ENCODE measurements around the gene GSX2.
"Not testable (repeated sequence)": the region's sequence is repeated elsewhere in the genome, so short reads cannot be mapped to it uniquely, and the experiment has no call there.

The GSX2 gene

DNA sequence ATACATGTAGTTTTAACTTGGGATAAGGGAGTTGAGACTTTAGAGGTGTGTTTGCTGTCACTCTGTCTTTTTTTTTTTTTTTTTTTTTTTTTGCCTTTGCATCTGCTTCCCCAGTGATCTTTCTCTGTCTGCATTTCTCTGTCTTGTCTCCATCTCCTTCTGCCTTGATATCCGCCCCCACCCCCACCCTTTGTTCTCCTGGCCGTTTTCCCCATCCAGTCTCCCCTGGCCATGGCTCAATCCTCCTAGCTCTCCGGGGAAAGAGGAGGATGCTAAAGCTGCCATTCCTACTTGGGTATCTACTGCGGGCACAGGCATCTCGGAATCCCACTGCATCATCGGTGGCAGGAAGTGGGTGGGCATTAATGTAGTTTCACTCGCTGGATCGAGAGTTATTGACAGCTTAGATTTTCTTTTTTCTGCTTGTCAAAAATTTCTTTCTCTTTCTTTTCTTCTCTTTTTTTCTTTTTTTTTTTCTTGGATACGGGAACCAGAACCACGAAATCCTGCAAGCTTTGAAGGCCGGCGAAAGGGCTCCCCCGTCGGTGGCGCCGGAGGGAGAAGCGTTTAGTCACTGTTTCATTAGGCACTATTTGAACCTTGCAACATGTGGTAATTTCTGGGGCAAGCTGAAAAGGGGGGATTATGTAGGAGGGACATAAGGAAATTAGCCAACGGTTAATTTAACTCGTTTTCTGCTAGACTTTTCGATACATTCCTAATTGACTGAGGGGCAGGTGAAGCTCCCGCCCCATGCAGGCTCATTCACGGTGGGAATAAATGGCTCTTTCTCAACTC lies 8.2 kb downstream of the GSX2 start:
- no peak for DNase-seq

DNA sequence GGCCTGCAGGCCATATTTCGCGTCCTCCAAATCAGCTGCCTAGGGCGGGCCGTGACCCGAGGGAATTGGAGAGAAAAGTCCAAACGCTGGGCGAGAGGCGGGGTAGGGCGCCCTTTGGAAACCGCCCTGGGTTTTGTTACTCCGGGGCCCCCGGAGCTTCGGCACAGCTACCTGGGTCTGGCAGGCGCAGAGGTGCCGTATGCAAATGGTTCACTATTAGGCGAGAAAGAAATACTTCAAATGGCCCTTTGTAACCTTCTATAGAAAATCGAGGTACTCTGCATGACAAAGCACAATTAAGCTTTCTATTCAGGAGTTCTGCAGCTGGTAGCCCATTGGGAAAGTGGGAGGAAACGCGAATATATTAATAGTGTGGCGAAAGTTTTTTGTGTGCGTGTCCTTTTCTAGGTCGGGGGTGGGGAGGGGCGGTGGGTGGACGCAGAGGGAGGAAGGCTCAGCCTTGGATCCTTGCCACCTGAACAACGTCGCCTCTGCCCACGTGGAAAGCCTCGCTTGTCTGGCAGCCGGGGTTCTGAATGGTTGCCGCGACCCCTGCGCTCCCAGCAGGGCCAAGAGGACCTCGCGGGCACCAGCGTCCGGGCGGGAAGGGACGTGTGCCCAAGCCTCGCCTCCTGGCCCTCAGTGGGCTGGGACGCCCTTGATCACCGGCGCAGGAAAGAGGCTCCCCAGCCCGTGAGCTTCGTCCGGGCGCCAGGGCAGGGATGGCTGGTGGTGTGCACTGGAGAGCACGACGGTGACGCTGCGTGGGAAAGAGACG lies 9.5 kb downstream of the GSX2 start:
- no peak for DNase-seq

- no peak for DNase-seq
Measured at GRCh38 chr4:54110019-54110416, 10.1 kb downstream of the GSX2 start.

DNA sequence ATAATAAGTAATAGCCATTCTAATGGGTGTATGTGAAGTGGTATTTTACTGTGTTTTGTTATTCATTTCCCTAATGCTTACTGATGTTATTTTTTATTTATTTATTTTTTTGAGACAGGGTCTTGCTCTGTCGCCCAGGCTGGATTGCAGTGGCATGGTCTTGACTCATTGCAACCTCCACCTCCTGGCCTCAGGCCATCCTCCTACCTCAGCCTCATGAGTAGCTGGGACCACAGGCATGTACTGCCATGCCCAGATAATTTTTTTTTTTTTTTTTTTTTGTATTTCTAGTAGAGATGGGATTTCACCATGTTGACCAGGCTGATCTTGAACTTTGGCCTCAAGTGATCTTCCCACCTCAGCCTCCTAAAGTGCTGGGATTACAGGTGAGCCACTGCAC lies 13.2 kb downstream of the GSX2 start:
- DNase-seq, result not testable (repeated sequence)

DNA sequence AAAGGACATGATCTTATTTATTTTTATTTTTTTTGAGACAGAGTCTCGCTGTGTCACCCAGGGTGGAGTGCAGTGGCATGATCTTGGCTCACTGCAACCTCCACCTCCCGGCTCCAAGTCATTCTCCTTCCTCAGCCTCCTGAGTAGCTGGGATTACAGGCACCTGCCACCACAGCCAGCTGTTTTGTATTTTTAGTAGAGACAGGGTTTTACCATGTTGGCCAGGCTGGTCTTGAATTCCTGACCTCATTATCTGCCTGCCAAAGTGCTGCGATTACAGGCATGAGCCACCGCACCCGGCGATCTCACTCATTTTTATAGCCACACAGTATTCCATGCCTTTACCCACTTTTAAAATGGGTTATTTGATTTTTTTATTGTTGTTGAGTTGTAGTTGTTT lies 16.3 kb downstream of the GSX2 start:
- not testable (repeated sequence) for DNase-seq

DNA sequence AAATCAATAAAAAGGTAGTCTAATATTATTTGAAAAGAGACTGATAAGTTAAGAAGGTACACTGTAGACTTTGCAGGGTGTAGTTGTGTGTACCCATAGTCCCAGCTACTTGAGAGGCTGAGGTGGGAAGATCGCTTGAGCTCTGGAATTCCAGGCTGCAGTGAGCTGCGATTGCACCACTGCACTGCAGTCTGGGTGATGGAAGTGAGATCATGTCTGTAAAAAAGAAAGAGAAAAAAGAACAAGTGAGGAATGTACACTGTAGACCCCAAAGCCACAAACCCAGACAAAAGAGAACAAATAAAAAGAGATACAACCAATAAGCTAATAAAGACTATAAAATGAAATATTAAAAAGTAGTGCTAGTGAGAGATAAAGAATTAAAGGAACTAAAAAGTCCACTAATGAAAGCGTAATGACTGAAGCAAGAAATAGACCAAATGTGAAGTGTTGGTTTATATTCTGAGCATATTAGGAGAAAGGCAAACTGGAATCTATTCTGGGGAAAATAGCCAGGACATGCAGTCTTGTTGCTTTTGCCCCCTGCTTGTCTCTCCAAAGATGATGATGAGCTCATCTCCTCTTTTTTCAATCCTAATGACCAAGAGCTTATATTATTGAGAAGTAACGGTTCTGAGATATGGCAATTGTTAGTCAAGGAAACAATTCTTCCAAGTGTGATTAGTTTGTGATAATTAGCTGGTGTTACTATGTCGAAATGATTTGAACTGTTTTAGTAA lies 19.1 kb downstream of the GSX2 start:
- DNase-seq, result no peak

DNA sequence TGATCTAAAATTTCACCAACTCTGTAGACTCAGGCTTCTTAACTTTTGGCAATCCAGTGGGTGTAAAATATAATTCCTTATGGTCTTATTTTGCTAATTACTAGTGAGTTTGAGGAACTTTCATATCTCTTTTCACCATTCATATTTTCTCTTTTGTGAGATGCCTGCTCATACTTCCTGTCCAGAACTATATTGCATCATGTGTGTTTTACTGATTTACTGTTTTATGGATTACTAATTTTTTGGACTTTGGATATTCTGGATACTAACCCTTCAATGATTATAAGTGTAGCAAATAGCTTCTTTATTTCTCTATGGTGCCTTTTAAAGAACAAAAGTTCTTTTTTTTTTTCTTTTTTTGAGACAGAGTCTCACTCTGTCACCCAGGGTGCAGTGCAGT lies 20.6 kb downstream of the GSX2 start:
- no peak for DNase-seq

- no peak for DNase-seq
Measured at GRCh38 chr4:54127660-54128059, 27.7 kb downstream of the GSX2 start.

GRCh38 chr4:54128694-54129093 lies 28.7 kb downstream of the GSX2 start:
- DNase-seq, result not testable (repeated sequence)

- no peak for DNase-seq
Measured at GRCh38 chr4:54139332-54139731, 39.4 kb downstream of the GSX2 start.

DNA sequence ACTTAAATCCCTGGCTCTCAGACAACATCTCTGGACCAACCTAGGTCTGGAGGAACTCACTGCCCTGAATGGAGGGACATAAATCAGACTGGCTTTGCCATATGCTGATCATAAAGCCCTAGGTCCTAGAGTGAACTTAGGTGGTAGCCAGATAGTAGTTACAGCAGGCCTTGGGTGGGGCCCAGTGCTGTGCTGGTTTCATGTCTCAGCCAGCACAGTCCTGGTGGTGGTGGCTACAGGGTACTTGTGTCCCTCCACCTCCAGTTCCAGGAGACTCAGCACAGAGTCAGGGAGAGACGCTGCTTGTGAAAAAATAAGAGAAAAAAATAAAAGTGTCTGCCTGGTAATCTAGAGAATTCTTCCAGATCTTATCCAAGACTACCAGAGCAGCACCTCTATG lies 40.3 kb downstream of the GSX2 start:
- DNase-seq, result no peak

DNA sequence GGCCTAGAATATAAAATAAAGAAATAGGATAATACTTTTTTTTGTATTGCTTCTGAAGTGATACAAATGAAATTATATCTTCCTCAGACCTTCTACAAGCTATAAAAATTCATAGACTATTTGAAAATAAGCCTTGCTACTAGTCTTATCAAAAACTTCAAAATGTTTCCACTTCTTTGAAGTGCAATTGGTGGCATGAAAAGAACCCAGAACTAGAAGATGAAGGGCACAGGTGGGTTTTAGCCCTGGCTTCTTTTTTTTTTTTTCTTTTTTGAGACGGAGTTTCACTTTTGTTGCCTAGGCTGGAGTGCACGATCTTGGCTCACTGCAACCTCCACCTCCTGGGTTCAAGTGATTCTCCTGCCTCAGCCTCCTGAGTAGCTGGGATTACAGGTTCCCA lies 44.2 kb downstream of the GSX2 start:
- no peak for DNase-seq

DNA sequence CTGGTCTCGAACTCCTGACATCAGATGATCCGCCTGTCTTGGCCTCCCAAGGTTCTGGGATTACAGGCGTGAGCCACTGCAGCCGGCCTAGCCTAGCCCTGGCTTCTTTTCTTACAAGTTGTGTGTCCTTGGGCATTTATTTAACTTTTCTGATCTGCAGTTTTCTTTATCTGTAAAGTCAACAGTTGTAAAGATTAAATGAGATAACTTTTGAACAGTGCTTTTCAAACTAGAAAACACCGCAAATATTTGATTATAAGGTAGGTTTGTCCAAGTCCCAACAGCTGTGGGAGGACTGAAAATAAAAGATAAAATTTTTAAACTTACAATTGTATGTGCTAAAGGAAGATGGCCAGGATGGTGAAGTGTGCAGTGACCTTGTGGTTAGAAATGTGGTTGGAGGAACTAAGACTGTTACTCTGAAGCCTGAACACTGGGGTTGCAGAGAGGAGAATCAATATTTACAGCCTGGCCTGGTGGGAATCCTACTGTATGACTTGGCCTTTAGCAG lies 44.8 kb downstream of the GSX2 start:
- DNase-seq, result no peak

GRCh38 chr4:54146139-54146538 lies 46.2 kb downstream of the GSX2 start:
- no peak for DNase-seq

DNA sequence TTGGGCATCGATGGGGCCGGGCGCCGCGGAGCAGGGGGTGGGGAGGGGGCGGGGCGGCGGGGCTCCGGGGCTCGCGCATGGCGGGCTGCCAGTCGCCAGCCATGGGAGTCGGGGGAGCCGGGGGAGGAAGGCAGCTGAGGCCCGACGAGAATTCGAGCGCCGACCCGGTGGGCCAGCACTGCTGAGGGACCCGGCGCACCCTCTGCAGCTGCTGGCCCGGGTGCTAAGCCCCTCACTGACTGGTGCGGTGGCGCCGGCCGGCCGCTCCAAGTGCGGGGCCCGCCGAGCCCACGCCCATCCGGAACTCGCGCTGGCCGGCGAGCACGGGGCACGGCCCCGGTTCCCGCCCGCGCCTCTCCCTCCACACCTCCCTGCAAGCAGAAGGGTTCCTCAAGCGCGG lies 49.4 kb downstream of the GSX2 start:
- DNase-seq, result no peak

Data from midbrain (tissue), 1 donor.